BLaER1 (cell line): ENCODE measurements around the gene ODAD2.

Source experiments
- H3K27ac ChIP-seq: shearing (Covaris generic); formaldehyde crosslinking; 2 replicates; pipeline ENCODE4 v1.8.1; 2022
- H3K27me3 ChIP-seq: shearing (Covaris generic); formaldehyde crosslinking; 2 replicates; pipeline ENCODE4 v1.8.1; 2022
- H3K36me3 ChIP-seq: shearing (Covaris generic); formaldehyde crosslinking; 2 replicates; pipeline ENCODE4 v1.8.1; 2022
- H3K4me1 ChIP-seq: shearing (Covaris generic); formaldehyde crosslinking; 2 replicates; pipeline ENCODE4 v1.8.1; 2022
- H3K4me2 ChIP-seq: shearing (Covaris generic); formaldehyde crosslinking; 2 replicates; pipeline ENCODE4 v1.8.1; 2022
- H3K4me3 ChIP-seq: shearing (Covaris generic); formaldehyde crosslinking; 2 replicates; pipeline ENCODE4 v1.8.1; 2022
- H3K9ac ChIP-seq: shearing (Covaris generic); formaldehyde crosslinking; 2 replicates; pipeline ENCODE4 v1.8.1; 2022
- H3K9me3 ChIP-seq: shearing (Covaris generic); formaldehyde crosslinking; 2 replicates; pipeline ENCODE4 v1.8.1; 2022
- H4K20me1 ChIP-seq: shearing (Covaris generic); formaldehyde crosslinking; 2 replicates; pipeline ENCODE4 v1.8.1; 2022
- Cebpa-rat ChIP-seq: shearing (Covaris generic); IDR thresholded peaks from 2 replicates; pipeline ENCODE4 v1.8.1; 2022

Gene ODAD2

GRCh38 chr10:27792216-27792615 is 206.7 kb downstream of the ODAD2 start:
- no peak overlapping the region for H3K4me3 ChIP-seq
- no peaks in the 10 kb centered on the region for H3K9me3 ChIP-seq
- H3K27me3 ChIP-seq, result no peaks in the 10 kb centered on the region
- TF ChIP-seq Cebpa-rat, result no peak
- H3K27ac ChIP-seq, result no peak overlapping the region
- no peaks in the 10 kb centered on the region for H3K36me3 ChIP-seq
- H4K20me1 ChIP-seq, result no peaks in the 10 kb centered on the region
- H3K4me1 ChIP-seq, result no peaks in the 10 kb centered on the region
- H3K9ac ChIP-seq, result no peak overlapping the region
- H3K4me2 ChIP-seq, result no peak overlapping the region

- Histone ChIP-seq H3K4me1 (no peaks in the 10 kb centered on the region), H4K20me1 (no peaks in the 10 kb centered on the region), H3K27me3 (no peaks in the 10 kb centered on the region), H3K4me2 (no peak overlapping the region), H3K9me3 (peaks cover 9% of the 10 kb centered on the region), H3K27ac (no peak overlapping the region), H3K9ac (no peak overlapping the region), H3K36me3 (no peaks in the 10 kb centered on the region), H3K4me3 (no peak overlapping the region)
- no peak for TF ChIP-seq Cebpa-rat
Observed at GRCh38 chr10:27784272-27784671, 214.6 kb downstream of the ODAD2 start.

DNA sequence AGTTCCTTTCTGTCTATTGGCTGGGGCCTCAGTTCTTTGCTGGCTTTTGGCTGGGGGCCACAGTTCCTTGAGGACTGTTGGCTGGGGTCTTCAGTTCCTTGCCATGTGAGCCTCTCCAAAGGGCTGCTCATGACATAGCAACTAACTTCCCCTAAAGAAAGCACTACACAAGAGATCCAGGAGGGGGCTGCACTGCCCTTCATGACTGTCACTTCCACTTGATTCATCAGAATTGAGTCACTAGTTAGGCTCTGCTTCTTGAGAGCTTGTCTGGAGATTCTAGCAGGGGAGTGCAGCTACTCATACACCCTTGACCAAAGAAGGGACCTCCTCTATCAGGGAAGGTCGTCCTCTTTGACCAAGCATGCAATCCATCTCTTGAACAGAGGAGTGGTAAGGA is 215.2 kb downstream of the ODAD2 start:
- Histone ChIP-seq H3K9me3 (peaks cover 9% of the 10 kb centered on the region), H3K27ac (no peak overlapping the region), H3K4me3 (no peak overlapping the region), H3K4me1 (no peaks in the 10 kb centered on the region), H3K9ac (no peak overlapping the region), H3K36me3 (no peaks in the 10 kb centered on the region), H3K4me2 (no peak overlapping the region), H4K20me1 (no peaks in the 10 kb centered on the region), H3K27me3 (no peaks in the 10 kb centered on the region)
- TF ChIP-seq Cebpa-rat, result no peak

- no peaks in the 10 kb centered on the region for H3K36me3 ChIP-seq
- no peak overlapping the region for H3K4me3 ChIP-seq
- peaks cover 9% of the 10 kb centered on the region for H3K9me3 ChIP-seq
- no peak overlapping the region for H3K4me2 ChIP-seq
- TF ChIP-seq Cebpa-rat, result no peak
- no peaks in the 10 kb centered on the region for H3K4me1 ChIP-seq
- H3K27me3 ChIP-seq, result no peaks in the 10 kb centered on the region
- no peaks in the 10 kb centered on the region for H4K20me1 ChIP-seq
- H3K27ac ChIP-seq, result no peak overlapping the region
- H3K9ac ChIP-seq, result no peak overlapping the region
Observed at GRCh38 chr10:27779462-27780015, 219.3 kb downstream of the ODAD2 start.

DNA sequence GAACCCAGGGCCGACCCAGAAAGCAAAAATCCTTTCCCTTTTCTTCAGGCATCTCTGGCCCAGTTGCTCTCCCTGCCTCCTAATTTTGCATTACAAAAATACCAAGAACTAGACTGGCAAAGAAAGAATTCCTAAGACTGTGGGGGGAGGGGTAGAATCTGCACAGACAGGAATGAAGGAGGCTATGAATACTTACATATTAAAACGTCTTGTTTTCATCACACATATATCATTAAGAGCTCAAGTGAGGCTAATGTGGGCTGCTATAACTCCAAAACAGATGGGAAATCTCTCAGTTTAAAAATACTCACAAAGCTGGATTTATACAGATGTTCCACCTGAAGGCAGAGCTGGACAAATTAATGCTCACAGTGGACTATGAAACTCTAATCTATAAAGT is 224.0 kb downstream of the ODAD2 start:
- no peak for TF ChIP-seq Cebpa-rat
- H3K4me2 ChIP-seq, result no peak overlapping the region
- H3K9ac ChIP-seq, result no peak overlapping the region
- H3K4me3 ChIP-seq, result no peak overlapping the region
- peaks cover 13% of the 10 kb centered on the region for H3K4me1 ChIP-seq
- no peaks in the 10 kb centered on the region for H4K20me1 ChIP-seq
- no peaks in the 10 kb centered on the region for H3K9me3 ChIP-seq
- no peak overlapping the region for H3K27ac ChIP-seq
- H3K36me3 ChIP-seq, result no peaks in the 10 kb centered on the region
- no peaks in the 10 kb centered on the region for H3K27me3 ChIP-seq

DNA sequence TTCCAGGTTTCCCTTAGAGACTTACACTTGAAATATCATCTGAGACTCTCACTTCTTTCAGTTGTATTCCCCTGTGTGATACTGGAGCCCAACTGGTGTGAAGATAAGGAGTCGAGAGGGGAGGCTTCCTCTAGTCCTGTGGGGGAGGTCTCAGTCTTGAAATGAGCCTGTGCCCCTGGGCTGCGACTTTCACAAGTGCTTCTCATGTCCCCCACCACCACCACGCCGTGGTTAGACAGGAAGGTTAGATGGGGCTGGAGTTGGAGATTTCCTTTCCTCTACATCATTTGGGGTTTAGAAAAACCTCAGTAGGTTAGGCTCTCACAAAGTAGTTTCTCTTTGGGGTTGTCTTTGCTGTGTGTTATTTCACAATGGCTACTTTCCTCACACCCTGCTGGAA is 227.6 kb downstream of the ODAD2 start:
- H4K20me1 ChIP-seq, result no peaks in the 10 kb centered on the region
- H3K27me3 ChIP-seq, result no peaks in the 10 kb centered on the region
- no peak overlapping the region for H3K27ac ChIP-seq
- peak overlapping the region; percentile 59 for H3K4me2 ChIP-seq
- no peaks in the 10 kb centered on the region for H3K9me3 ChIP-seq
- no peaks in the 10 kb centered on the region for H3K36me3 ChIP-seq
- no peak for TF ChIP-seq Cebpa-rat
- H3K9ac ChIP-seq, result no peak overlapping the region
- no peak overlapping the region for H3K4me3 ChIP-seq
- H3K4me1 ChIP-seq, result peaks cover 13% of the 10 kb centered on the region

DNA sequence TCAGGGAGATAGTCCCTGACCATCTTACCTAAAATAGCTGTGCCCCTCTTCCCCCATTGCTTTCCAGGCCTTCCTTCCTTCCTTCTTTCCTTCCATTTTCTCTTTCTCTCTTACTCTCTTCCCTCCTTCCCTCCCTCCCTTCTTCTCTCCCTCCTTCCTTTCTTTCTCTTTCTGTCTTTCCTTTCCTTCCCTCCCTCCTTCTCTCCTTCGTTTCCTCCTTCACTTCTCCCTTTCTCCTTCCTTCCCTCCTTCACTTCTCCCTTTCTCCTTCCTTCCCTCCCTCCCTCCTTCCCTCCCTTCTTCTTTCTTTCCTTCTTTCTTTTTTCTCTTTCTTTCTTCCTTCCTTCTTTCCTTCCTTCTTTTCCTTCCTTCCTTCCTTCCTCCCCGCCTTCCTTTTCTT is 228.7 kb downstream of the ODAD2 start:
- Histone ChIP-seq H3K4me2 (no peak overlapping the region), H3K36me3 (no peaks in the 10 kb centered on the region), H3K27me3 (no peaks in the 10 kb centered on the region), H3K9me3 (no peaks in the 10 kb centered on the region), H3K9ac (no peak overlapping the region), H3K27ac (no peak overlapping the region), H4K20me1 (no peaks in the 10 kb centered on the region), H3K4me1 (peaks cover 13% of the 10 kb centered on the region), H3K4me3 (no peak overlapping the region)
- TF ChIP-seq Cebpa-rat, result no peak
